Measurements from ENCODE around the gene NEIL1.
"Not testable (repeated sequence)": the region's sequence is repeated elsewhere in the genome, so short reads cannot be mapped to it uniquely, and the experiment has no call there.

NEIL1 gene, protein sequence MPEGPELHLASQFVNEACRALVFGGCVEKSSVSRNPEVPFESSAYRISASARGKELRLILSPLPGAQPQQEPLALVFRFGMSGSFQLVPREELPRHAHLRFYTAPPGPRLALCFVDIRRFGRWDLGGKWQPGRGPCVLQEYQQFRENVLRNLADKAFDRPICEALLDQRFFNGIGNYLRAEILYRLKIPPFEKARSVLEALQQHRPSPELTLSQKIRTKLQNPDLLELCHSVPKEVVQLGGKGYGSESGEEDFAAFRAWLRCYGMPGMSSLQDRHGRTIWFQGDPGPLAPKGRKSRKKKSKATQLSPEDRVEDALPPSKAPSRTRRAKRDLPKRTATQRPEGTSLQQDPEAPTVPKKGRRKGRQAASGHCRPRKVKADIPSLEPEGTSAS

GRCh38 chr15:75346796-75347221 lies at the start of gene NEIL1:
TSS of gene NEIL1 (plus strand) at chr15:75347039. CDS start at chr15:75348906, 1,867 bp downstream.
- ATAC-seq, result no peak

DNA sequence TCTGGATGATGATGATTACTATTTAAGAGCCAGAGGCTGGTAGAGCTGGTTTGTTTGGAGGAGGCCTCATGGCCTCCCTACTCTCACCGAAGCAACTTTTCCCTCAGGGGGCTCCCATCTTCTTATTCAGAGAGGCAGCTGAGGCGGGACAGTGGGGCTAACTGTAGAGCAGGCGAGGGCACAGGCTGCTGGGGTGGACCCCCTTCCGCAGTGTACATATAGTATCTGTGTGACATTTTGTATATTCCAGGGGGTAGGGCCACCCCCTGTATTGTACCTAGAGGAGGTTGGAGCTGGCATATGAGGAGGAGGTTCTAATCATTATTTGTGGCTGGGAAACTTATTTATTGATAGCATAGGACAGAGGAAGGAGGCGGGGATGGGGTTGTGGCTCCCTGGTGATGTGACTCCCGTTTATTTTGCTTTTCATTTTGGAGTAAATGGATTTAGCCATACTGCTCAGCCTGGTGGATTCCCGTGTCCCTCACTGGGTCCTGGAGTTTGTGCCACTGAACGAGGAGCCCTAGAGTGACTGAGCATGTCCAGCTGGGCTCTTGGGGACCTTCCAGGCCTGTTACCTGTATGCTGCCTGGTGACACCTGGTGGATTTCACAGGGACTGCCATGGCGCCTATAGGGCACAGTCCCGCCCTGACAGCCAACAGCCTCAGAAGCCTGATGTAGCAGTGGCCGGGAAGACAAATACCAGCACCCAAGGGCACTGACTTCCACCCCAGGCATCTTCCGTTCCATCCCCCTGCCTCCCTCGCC lies 48.1 kb upstream of the NEIL1 start:
- peak; percentile 90 to 93 for ATAC-seq

GRCh38 chr15:75299311-75299688 lies 47.5 kb upstream of the NEIL1 start:
- ATAC-seq, result peak; percentile 90

DNA sequence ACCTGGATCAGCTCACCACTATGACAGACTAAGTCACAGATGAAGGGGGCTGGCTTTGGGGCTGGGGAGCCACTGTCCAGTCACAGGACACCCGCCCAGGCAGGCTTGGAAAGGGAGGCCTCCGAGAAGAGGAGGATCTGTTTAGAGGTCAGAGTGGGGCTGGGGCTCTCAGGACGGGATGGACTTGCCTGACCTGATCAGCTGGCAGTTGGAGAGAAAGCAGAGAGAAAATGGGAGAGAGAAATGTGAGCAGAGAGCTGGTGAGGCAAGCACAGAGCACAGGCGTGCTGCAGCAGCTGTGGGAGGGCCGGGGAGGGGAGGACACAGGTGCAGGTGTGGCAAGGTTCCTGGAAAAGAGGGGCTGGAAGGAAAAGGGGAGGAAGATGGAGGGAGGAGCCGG lies 46.8 kb upstream of the NEIL1 start:
- not testable (repeated sequence) for ATAC-seq

DNA sequence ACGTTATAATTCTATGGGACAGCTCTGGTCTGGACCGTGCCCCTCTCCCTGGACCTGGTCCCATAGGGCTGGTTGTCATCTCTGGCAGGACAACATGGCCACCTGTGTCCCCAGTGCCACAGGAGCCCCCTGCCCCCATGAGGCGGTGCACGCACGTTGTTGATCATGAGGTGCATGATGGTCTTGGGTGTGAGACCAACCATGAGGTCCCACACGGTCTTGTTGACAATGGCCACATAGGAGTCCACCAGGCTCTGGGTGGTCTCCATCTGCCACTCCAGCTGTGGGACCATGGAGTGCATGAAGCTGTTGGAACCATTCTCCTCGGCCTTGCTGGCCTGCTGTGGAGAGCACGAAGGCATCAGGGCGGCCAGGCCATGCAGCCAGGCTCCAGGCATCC lies 44.5 kb upstream of the NEIL1 start:
- ATAC-seq, result no peak

- ATAC-seq, result not testable (repeated sequence)
Measured at GRCh38 chr15:75302753-75303152, 44.1 kb upstream of the NEIL1 start.

GRCh38 chr15:75306188-75306587 lies 40.7 kb upstream of the NEIL1 start:
- no peak for ATAC-seq

DNA sequence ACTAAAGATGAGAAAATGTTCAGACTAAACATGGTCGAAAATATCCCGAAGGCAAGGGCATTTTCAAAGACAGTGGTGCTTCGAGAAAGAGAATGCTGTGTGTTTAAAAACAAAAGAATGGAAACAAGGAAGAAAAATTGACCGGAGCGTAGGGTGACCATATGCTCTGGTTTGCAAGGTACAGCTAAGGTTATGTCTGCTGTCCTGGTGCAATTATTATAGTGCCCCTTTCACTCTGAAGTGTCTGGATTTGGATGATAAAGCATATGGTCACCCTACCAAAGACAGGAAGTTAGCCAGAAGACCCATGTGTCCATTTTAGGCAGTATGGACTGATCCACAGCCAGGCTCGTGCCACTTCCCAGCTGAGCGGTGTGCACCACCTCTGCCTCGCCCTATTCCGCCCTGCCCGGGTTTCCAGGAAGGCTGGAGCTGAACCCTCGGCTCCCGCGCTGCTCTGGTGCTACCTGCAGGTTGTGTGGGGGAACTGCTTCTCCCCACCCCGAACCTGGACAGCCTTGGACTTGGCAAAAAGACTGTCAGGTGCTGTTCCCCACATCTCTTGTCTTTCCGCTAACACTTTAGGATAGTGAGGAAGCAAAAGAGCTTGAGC lies 39.0 kb upstream of the NEIL1 start:
- ATAC-seq, result peak in 1 of 2 donors; percentile 41

- ATAC-seq, result no peak
Measured at GRCh38 chr15:75309711-75310110, 37.1 kb upstream of the NEIL1 start.

GRCh38 chr15:75312548-75312947 lies 34.3 kb upstream of the NEIL1 start:
- ATAC-seq, result not testable (repeated sequence)

DNA sequence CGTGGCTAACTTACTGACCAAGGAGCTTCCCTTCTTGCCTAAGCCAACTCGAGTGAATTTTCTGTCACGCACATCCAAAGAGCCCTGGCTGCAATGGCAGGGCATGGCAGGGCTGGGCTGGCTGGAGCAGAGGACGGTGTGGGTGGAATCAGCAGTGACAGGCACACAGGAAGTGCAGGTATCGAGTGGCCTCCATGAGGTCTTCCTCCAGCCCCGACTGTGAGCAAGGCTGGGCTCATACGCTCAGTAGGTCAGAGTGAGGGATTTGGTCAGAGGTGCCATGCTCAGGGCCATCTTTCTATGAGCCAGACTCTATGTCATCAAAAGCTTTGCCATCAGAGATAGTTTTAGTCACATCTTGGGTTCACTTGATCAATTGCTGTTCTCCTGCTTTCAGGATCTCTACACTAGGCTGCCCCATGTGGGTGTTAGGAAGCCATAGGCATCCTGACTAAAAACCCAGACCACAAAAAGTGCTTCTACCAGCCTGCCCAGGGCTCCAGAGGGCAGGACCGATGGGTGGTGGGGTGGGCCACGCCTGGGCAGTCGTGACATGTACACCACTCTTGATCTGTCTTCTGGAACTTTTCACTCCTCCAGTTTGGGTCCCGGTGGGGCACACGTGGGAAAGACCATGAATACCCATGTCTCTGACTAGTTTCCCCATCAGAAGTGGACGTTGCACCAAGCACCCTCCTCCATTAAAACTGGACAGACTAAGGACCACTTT lies 33.6 kb upstream of the NEIL1 start:
- ATAC-seq, result no peak

DNA sequence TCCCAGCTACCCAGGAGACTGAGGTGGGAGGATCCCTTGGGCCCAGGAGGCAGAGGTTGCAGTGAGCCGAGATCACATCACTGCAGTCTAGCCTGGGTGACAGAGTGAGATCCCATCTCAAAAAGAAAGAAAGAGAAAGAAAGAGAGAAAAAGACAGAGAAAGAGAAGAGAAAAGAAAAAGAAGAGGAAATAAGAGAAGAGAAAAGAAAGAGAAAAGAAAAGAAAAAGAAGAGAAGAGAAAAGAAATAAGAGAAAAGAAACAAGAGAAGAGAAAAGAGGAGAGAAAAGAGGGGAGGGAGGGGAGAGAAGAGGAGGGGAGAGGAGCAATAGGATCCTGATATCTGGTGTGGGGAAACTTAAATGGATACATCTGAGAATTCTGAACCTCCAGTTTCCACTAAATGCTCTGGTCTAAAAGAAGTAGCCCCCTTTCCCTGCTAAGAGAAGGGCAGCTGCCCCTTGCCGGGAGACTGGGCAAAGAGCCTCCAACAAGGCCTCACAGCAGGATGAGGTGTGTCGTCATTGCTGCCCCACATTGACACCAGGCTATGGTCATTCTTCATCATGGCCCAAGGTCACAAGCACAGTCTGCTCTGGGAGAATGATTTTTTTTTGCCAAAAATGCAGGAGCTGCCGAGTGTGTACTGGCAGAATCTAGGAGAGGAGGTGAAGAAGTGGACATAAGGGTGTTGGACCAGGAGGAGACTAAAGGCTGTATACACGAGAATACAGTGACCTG lies 32.1 kb upstream of the NEIL1 start:
- no peak for ATAC-seq

- not testable (repeated sequence) for ATAC-seq
Measured at GRCh38 chr15:75319231-75319897, 27.5 kb upstream of the NEIL1 start.

DNA sequence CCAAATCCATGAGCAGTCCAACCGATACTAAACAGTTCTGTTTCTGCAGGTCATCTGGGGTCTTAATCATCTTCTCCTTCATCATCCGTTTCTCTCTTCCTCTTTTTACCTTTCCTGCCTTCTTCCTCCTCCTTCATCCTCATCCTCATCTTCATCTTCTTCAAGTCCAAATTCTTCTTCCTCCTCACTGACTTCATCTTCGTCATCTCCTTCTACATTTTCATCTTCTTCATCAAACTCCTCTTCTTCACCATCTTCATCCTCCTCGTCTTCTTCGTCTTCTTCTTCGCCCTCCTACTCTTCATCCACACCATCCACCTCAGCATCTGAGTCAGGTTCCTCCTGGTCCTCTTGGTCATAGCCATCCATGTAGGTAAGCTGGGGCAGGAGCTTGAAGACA lies 25.1 kb upstream of the NEIL1 start:
- no peak for ATAC-seq

DNA sequence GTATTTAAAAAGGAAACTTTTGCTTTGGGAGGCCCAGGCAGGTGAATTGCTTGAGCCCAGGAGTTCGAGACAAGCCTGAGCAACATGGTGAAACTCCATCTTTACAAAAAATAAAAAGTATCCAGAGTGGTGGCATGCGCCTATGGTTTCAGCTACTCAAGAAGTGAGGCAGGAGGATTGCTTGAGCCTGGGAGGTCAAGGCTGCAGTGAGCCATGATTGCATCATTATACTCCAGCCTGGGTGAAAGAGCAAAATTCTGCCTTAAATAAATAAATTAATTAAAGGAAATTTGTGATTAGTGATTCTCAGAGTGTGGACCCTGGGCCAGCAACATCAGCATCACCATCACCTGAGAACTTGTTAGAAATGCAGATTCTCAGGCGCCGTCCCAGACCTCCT lies 20.9 kb upstream of the NEIL1 start:
- ATAC-seq, result no peak

GRCh38 chr15:75327005-75327404 lies 19.8 kb upstream of the NEIL1 start:
- ATAC-seq, result no peak

DNA sequence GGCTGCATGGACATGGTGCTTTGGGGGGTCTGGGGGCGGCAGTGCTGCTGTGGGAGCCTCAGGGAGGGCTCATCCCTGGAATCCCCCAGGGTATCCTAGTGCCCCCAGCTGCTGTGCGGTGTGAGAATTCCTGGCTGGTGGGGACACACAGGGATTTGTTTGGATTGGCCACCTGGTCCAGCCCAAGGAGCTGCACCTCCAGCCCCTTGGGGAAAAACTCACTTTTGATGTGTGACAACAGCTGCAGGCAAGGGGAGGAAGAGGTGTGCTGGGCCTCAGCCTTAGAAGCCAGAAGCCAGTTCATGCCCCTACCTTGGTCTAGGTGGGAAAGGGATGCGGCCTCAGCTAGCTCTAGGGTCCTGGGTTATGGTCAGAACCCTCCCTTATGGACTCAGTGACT lies 19.3 kb upstream of the NEIL1 start:
- no peak for ATAC-seq

GRCh38 chr15:75328493-75329314 lies 18.1 kb upstream of the NEIL1 start:
- ATAC-seq, result no peak

- ATAC-seq, result no peak
Measured at GRCh38 chr15:75329571-75329970, 17.3 kb upstream of the NEIL1 start.

DNA sequence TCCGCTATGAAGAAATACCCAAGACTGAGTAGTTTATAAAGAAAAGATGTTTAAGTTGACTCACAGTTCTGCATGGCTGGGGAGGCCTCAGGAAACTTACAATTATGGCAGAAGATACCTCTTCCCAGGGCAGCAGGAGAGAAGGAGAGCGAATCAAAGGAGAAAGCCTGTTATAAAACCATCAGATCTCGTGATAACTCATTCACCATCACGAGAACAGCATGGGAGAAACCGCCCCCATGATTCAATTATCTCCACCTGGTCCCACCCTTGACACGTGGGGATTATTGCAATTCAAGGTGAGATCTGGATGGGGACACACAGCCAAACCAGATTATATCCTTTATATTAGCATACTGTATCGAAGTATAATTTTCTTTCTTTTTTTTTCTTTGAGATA lies 14.7 kb upstream of the NEIL1 start:
- ATAC-seq, result not testable (repeated sequence)

Measured in activated CD4-positive, CD25-positive, alpha-beta regulatory T cell treated with anti-CD3 and anti-CD28 coated beads, Interleukin-2, amount 50 U/mL, for 24 hours (primary cell).